Adrenal gland (tissue), 12 donors: Measurements from ENCODE around the gene DNAJC8. TPM values are rescaled to one million over a fixed set of nuclear protein-coding genes. Genes with fewer than 3 reads are reported as not detected.
A peak's percentile ranks its signal among the peaks of the same experiment; 100 is the strongest.

Experiments used
- DNase-seq, 7 donors: peaks; one replicate each; pipeline ENCODE4 v3.0.0-alpha.2; 2019 to 2020
- H3K27ac ChIP-seq, 5 donors: fragments of 200-600 bp; sonication (generic) in 4 of 5; 1 replicate in 3 of 5; 2 replicates in 2 of 5; pipeline versions ENCODE4 v1.5.1 to v1.8.0; 2016 to 2020; ENCODE audit warnings: mild to moderate bottlenecking in 1 of 5
- H3K27me3 ChIP-seq: fragments of 200-600 bp; 2 replicates; pipeline ENCODE4 v1.8.0; 2021
- H3K36me3 ChIP-seq, 2 donors: fragments of 200-600 bp; replicated peaks in 1 of 2; 1 replicate in 1 of 2; 2 replicates in 1 of 2; pipeline versions ENCODE4 v1.5.1 to v1.8.0; 2018 to 2022
- H3K4me1 ChIP-seq, 2 donors: fragments of 200-600 bp; replicated peaks in 1 of 2; 1 replicate in 1 of 2; 2 replicates in 1 of 2; pipeline versions ENCODE4 v1.5.1 to v1.8.0; 2018 to 2021
- H3K4me3 ChIP-seq, 4 donors: fragments of 200-600 bp; sonication (generic) in 3 of 4; one replicate each; pipeline ENCODE4 v1.5.1; 2016 to 2018
- H3K9me3 ChIP-seq, 3 donors: fragments of 200-600 bp; sonication (generic) in 1 of 3; replicated peaks in 1 of 3; 1 replicate in 2 of 3; 2 replicates in 1 of 3; pipeline versions ENCODE4 v1.5.1 to v1.8.0; 2016 to 2021
- CTCF ChIP-seq, 6 experiments: fragments of 450-650 bp in 4 of 6; fragments of 200-600 bp in 2 of 6; sonication (generic) in 1 of 6; IDR thresholded peaks; 1 replicate in 5 of 6; 2 replicates in 1 of 6; pipeline versions ENCODE4 v1.5.1 to v1.8.0; 2016 to 2021; ENCODE audit warnings: antibody characterized with exemption in 6 of 6, mild to moderate bottlenecking in 2 of 6, moderate library complexity in 1 of 6
- POLR2A ChIP-seq, 2 donors: fragments of 450-650 bp; IDR thresholded peaks; one replicate each; pipeline ENCODE4 v1.6.1; 2017; ENCODE audit warnings: antibody characterized with exemption in 2 of 2, mild to moderate bottlenecking in 2 of 2, moderate library complexity in 1 of 2
- WGBS, 4 donors: extraction: QIAGEN DNeasy Blood & Tissue Kit in 2 of 4; methylation state at CpG; one replicate each; pipeline versions ENCODE4 v1.1.5 to v1.1.7; 2013 to 2017; 5-methylcytosine and 5-hydroxymethylcytosine counted together
- intact Hi-C, 2 donors: fragments of 100-400 bp; cut with DNase I; formaldehyde crosslinking; loops; one replicate each; pipeline versions ENCODE4 v1.14.1 to v1.15.0; 2022 to 2023
- polyA plus RNA-seq, 3 donors: library from polyadenylated mRNA; stranded (reverse); fragments of 200-250 nt in 2 of 3; fragments of 350-450 nt in 1 of 3; fragmentation: Illumina TruSeq in 1 of 3; extraction: RNeasy Lipid Tissue Mini Kit (QIAGEN cat#74804) in 1 of 3; gene quantifications; one replicate each; pipeline ENCODE4 v1.2.3, GENCODE V29; 2013 to 2014
- total RNA-seq, 9 donors: library from RNA; depleted of rRNA in 4 of 9; stranded (reverse); fragments of >200 nt in 4 of 9; fragments of 120-200 nt in 1 of 9; fragmentation: NEBNext Ultra II Directional in 1 of 9; extraction: Animal tissue kit (Norgen Biotek cat#: 25700) in 1 of 9; gene quantifications; one replicate each; pipeline versions ENCODE4 v1.1.0 to v1.2.4, GENCODE V29; 2013 to 2023
- donor health status: healthy with polysubstance abuse.
- donor health status: Bipolar disorder and iron deficiency.
- donor health status: DM: yes; HTN: yes; CAD: no.
- donor health status: DM: no; HTN: no; CAD: no.
- donor health status: DM: no; HTN: no; CAD: no.
- donor health status: DM: yes; HTN: yes; CAD: no.

The DNAJC8 gene
- total and polyA plus RNA-seq, 12 donors, result 45.7 to 150 (median 66.9) TPM

GRCh38 chr1:28249866-28250295, 17.1 kb upstream of the DNAJC8 start:
- intact Hi-C loops, result no loop called here
- H3K4me3 ChIP-seq, result no peak overlapping the region
- no peak for TF ChIP-seq POLR2A (IDR thresholded peaks at IDR 0.05)
- no peak for TF ChIP-seq CTCF (IDR thresholded peaks at IDR 0.05)
- H3K27ac ChIP-seq, result peak overlapping the region in 2 of 5 donors; percentile 91 to 92
- no peaks in the 10 kb centered on the region for H3K36me3 ChIP-seq
- no peak for DNase-seq
- WGBS, 4 donors, result 34 to 47% (median 46%) methylated on average over 4 of the region's 4 CpGs
- no peaks in the 10 kb centered on the region for H3K27me3 ChIP-seq
- no peaks in the 10 kb centered on the region for H3K9me3 ChIP-seq
- peaks cover 30 to 45% of the 10 kb centered on the region in 2 donors for H3K4me1 ChIP-seq

GRCh38 chr1:28249013-28249865, 16.4 kb upstream of the DNAJC8 start:
- no peak for TF ChIP-seq CTCF (IDR thresholded peaks at IDR 0.05)
- TF ChIP-seq POLR2A (IDR thresholded peaks at IDR 0.05), result no peak
- H3K4me3 ChIP-seq, result peak overlapping the region in 1 of 4 donors; percentile 27
- H3K27ac ChIP-seq, result peak overlapping the region; percentile 74 to 92 (median 84)
- no peaks in the 10 kb centered on the region for H3K27me3 ChIP-seq
- H3K9me3 ChIP-seq, result no peaks in the 10 kb centered on the region
- H3K4me1 ChIP-seq, result peaks cover 34 to 52% of the 10 kb centered on the region in 2 donors
- intact Hi-C loops, result no loop called here
- 12 to 16% (median 14%) methylated on average over 3 of the region's 3 CpGs for WGBS, 4 donors
- DNase-seq, result peak; percentile 55 to 87 (median 84)
- H3K36me3 ChIP-seq, result no peaks in the 10 kb centered on the region

GRCh38 chr1:28248273-28249012, 15.6 kb upstream of the DNAJC8 start:
- Histone ChIP-seq H3K27me3 (no peaks in the 10 kb centered on the region), H3K27ac (peak overlapping the region; percentile 74 to 92 (median 84)), H3K4me3 (peak overlapping the region in 1 of 4 donors; percentile 27), H3K9me3 (no peaks in the 10 kb centered on the region), H3K4me1 (peaks cover 34 to 54% of the 10 kb centered on the region in 2 donors), H3K36me3 (no peaks in the 10 kb centered on the region)
- intact Hi-C loops, result no loop called here
- TF ChIP-seq CTCF (IDR thresholded peaks at IDR 0.05), result peak; percentile 83 to 94 (median 91)
- TF ChIP-seq POLR2A (IDR thresholded peaks at IDR 0.05), result no peak
- peak; percentile 79 to 95 (median 88) for DNase-seq
- 2 to 3% (median 3%) methylated on average over 12 of the region's 12 CpGs for WGBS, 4 donors

- peak overlapping the region in 1 of 4 donors; percentile 76 for H3K4me3 ChIP-seq
- H3K27me3 ChIP-seq, result no peaks in the 10 kb centered on the region
- 44 to 60% (median 49%) methylated on average over 11 of the region's 11 CpGs for WGBS, 4 donors
- no peaks in the 10 kb centered on the region for H3K9me3 ChIP-seq
- peak in 3 of 7 donors; percentile 32 to 60 (median 41) for DNase-seq
- peak overlapping the region; percentile 74 to 92 (median 84) for H3K27ac ChIP-seq
- TF ChIP-seq POLR2A (IDR thresholded peaks at IDR 0.05), result no peak
- TF ChIP-seq CTCF (IDR thresholded peaks at IDR 0.05), result no peak
- peaks cover 34 to 54% of the 10 kb centered on the region in 2 donors for H3K4me1 ChIP-seq
- no peaks in the 10 kb centered on the region for H3K36me3 ChIP-seq
- intact Hi-C loops, result no loop called here
These were observed 14.9 kb upstream of the DNAJC8 start for GRCh38 chr1:28247612-28248272.
